HS-27A (cell line): ENCODE results near the gene TANGO2.

ENCODE experiments used
- DNase-seq: peaks from one replicate; pipeline ENCODE4 v3.0.0-alpha.2; 2012; ENCODE audit warnings: low read depth, missing footprints

Gene TANGO2

DNA sequence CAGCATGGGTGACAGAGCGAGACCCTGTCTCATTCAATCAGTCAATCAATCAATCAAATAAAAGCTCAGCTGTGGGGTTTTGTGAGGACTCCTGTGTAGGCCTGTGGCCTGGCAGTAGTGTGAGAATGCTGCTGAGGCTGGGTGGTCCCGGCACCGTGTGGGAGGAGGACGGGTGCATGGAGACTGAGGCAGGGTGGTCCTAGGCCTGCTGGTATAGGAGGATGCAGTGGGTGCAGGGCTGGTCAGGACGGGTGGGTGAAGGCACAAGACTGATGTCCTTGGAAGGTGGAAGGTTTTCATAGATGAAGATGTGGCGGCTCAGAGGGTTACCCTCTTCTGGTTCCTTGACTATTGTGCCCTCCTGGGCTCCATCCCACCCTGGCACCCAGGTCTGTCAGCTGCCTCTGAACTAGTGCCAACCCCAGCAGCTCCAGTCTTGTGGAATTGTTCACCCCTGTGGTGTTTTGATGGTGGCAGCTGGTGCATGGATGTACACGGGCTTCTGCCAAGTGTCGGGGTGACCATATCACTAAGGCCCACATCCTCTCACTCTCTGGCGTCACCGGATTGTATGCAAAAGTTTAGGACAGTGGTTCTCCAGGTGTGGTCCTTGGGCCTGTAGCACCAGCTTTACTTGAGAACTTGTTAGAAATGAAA is 23.7 kb downstream of the TANGO2 start:
- DNase-seq, result no peak

DNA sequence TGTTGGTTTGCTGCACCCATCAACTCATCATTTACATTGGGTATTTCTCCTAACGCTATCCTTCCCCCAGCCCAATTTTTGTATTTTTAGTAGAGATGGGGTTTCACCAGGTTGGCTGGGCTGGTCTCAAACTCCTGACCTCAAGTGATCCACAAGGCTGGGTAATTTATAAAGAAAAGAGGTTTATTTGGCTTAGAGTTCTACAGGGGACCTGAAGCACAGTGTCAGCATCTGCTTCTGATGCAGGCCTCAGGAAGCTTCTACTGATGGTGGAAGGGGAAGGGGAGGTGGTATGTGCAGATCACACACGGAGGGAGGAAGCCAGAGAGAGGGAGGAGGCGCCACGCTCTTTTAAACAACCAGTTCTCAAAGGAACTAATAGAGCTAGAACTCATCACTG is 25.8 kb downstream of the TANGO2 start:
- DNase-seq, result no peak

DNA sequence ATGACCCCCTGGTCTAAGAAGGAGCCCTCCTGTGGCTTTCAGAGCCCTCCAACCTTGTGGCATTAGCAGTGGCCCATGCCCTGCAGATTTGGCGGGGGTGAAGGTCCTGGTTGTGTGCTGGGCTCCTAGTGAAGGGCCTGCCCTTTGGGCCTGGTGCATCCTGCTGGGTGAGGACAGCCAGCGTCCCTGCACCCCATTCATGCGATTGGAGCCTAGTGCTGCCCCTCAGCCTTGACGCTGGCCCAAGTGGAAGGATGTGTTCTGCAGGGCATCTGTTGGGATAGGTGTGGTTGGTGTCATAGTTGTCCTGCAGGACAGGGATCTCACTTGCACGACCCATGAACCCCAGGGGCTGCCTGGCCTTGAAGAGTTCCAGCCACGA is 31.0 kb downstream of the TANGO2 start:
- no peak for DNase-seq

DNA sequence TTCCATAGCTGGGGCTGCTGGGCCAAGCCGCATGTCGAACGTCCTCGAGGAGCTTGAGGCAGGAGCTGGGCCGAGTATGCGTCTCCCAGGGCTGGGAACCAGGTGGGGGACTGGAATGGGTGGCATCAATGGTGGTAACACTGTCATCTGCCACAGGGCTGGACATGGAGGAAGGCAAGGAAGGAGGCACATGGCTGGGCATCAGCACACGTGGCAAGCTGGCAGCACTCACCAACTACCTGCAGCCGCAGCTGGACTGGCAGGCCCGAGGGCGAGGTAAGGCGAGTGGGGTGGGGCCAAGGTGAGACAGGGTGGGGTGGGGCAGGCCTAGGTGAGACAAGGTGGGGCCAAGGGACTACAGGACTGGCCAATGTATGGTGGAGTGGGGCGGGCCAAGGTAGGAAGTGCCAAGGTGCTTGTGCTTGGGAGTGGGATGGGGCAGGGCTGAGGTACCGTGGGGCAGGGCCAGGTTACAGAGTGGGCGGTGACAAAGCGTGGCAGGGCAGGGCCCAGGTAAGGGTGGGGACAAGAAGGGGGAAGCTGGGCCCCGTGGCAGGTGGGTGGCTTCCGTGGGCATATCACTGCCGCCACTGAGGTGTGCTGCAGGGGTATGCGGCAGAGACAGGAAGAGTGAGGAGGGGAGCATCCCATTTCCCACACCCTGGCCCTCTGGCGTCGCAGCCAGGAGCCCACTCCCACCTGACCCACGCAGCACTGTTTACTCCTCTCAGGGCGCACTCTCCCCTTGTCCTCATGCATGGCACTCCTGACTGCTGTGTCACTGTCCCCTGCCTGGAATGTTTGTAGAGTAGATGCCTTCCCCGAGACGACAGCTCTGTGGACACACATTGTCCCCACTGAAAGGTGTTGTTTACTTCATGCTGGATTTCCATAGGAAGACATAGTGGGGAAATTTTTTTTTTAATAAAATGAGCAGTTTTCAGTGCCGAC is 31.7 kb downstream of the TANGO2 start:
- DNase-seq, result no peak

DNA sequence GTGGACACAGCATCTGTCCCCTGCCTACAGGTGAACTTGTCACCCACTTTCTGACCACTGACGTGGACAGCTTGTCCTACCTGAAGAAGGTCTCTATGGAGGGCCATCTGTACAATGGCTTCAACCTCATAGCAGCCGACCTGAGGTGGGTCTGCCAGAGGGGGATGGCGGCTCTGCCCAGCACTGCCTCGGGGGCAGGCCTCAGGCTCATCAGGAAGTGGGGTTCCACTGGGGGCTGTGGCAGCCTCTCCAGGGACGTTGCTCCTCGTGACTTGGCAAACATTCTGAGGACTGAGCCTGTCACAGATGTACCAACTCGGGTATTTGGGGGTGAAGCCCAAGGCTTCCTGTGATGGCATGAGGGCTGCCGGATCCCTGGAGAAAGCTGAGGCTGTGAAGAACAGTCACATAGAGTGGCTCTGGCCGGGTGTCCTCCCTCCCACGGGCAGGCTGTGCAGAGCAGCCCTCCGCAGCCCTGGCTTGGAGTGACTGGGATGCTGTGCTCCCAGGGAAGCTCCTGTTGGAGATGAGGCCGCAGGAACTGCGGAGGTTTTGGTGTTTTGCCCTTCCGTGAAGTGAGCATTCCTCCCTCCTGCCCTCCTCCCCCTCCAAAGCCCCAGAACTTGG is 32.6 kb downstream of the TANGO2 start:
- no peak for DNase-seq

GRCh38 chr22:20054034-20054427 is 33.1 kb downstream of the TANGO2 start:
- DNase-seq, result no peak

DNA sequence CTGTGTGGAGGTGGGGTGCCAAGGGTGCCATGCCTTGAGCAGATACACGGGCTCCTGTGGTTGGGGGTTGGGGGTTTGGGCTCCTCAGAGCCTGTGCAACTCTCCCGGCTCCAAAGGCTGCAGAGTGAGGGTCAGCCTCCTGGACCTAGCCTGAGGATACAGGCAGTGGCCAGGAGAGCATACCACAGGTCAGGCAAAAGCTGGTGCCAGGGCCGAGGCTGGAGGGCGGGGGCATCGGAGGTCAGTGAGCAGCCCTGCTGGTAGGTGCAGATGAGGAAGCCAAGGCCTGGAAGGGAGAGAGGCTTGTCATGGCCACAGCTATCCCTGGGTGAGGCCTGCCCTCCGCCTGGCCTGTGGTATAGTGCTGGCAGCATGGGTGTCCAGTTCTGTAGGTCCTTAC is 33.6 kb downstream of the TANGO2 start:
- DNase-seq, result no peak

GRCh38 chr22:20055144-20055543 is 34.2 kb downstream of the TANGO2 start:
- no peak for DNase-seq

- no peak for DNase-seq
Measured at GRCh38 chr22:20055654-20056053, 34.7 kb downstream of the TANGO2 start.

- DNase-seq, result no peak
Measured at GRCh38 chr22:20056161-20056560, 35.3 kb downstream of the TANGO2 start.

- no peak for DNase-seq
Measured at GRCh38 chr22:20056696-20057386, 35.9 kb downstream of the TANGO2 start.

GRCh38 chr22:20057596-20058268 is 36.8 kb downstream of the TANGO2 start:
- DNase-seq, result no peak

- no peak for DNase-seq
Measured at GRCh38 chr22:20058989-20059770, 38.3 kb downstream of the TANGO2 start.

- DNase-seq, result no peak
Measured at GRCh38 chr22:20060700-20061480, 40.0 kb downstream of the TANGO2 start.

DNA sequence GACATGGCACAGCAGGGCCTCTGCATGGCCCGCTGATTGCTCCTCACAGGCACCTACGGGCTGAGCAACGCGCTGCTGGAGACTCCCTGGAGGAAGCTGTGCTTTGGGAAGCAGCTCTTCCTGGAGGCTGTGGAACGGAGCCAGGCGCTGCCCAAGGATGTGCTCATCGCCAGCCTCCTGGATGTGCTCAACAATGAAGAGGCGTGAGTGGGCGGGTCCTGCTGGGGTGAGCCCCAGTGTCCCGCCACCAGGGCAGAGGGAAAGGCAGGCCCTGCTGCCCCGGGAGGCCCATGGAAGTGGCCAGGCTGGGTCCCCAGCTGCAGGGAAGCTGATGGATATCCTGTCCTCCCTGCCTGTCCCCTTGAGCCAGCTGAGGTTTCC is 40.6 kb downstream of the TANGO2 start:
- no peak for DNase-seq

GRCh38 chr22:20062043-20062765 is 41.3 kb downstream of the TANGO2 start:
- no peak for DNase-seq

- DNase-seq, result no peak
Measured at GRCh38 chr22:20062766-20063083, 41.8 kb downstream of the TANGO2 start.

DNA sequence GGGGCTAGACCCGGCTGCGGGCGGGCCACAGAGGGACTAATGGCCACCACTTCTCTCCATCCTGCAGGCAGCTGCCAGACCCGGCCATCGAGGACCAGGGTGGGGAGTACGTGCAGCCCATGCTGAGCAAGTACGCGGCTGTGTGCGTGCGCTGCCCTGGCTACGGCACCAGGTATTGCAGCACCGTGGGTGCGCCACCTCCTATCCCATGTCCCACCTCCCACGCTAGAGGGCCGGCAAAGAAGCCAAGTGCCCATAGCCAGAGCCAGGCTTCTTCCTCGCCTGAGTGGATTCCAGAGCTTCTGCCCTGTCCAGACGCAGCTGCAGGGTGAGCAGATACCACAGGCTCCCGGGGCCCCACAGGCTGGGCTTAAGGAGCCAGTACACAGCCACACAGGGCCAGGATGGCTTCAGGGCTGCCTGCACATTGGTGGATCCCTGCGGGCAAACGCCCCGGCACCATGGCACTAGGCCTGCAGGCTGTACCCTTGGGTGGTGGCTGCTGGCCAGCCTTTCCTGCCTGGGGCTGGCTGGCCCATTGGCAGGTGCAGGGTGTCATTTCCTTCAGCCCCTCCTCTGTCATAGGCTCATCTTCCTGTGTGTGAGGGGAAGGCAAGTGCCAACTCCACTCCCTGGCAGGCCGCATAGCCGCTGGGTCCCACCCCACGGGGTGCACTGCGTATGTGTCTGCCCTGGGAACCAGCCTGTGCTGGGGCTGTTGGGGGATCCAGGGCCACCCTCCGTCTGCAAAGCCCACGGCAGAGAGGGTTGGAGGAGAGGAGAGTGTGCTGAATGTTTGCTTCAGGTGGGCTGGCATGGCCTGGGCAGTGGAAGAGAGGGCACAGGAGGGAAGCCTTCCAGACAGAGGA is 42.6 kb downstream of the TANGO2 start:
- no peak for DNase-seq

GRCh38 chr22:20064140-20064480 is 43.2 kb downstream of the TANGO2 start:
- no peak for DNase-seq
